Measurements from ENCODE around the gene ZSCAN22.
"Not testable (repeated sequence)": the region's sequence is repeated elsewhere in the genome, so short reads cannot be mapped to it uniquely, and the experiment has no call there.

ZSCAN22 gene

GRCh38 chr19:58326914-58327726 is at the start of gene ZSCAN22:
Gene ZSCAN22 (plus strand): TSS chr19:58326994. CDS start chr19:58334803, 7,809 bp downstream.
- DNase-seq (ENCODE audit: low spot score) = peak; percentile 98

GRCh38 chr19:58277197-58277596 is 49.6 kb upstream of the ZSCAN22 start:
- DNase-seq (ENCODE audit: low spot score) = no peak

DNA sequence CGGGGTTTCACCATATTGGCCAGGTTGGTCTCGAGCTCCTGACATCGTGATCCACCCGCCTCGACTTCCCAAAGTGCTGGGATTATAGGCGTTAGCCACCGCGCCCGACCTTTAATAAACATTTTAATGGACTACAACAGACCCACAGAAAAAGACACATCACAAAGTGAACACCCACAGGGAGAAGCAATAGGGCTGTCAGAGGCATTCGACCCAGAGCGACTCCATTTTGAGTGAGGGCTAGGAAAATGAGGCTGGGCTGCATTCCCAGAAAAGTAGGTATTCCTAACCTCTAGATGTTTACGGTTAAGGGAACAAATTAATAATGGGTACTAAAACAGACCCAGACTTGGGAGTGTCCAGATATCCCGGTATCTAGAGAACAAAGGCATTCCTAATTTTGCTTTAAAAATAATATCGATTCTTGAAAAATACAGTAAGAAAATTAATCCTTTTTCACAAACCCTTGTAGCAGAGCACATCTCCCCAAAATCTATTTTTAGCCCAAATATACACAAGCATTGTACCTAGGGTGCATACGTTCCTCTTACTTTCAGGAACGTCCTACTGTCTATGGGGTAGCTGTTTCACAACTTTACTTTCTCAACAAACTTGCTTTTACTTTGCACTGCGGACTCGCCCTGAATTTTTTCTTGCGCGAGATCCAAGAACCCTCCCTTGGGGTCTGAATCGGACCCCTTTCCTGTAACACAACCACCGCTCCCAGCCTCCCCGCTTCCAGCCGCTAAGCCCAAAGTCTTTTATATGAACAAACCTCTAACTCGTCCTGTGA is 48.9 kb upstream of the ZSCAN22 start:
- DNase-seq (ENCODE audit: low spot score) = no peak

GRCh38 chr19:58278541-58279041 is 48.2 kb upstream of the ZSCAN22 start, which contains the start of gene ZNF8:
Gene ZNF8 (plus strand): TSS chr19:58278955. CDS start chr19:58279082, 127 bp downstream.
- DNase-seq (ENCODE audit: low spot score) = peak; percentile 96

DNA sequence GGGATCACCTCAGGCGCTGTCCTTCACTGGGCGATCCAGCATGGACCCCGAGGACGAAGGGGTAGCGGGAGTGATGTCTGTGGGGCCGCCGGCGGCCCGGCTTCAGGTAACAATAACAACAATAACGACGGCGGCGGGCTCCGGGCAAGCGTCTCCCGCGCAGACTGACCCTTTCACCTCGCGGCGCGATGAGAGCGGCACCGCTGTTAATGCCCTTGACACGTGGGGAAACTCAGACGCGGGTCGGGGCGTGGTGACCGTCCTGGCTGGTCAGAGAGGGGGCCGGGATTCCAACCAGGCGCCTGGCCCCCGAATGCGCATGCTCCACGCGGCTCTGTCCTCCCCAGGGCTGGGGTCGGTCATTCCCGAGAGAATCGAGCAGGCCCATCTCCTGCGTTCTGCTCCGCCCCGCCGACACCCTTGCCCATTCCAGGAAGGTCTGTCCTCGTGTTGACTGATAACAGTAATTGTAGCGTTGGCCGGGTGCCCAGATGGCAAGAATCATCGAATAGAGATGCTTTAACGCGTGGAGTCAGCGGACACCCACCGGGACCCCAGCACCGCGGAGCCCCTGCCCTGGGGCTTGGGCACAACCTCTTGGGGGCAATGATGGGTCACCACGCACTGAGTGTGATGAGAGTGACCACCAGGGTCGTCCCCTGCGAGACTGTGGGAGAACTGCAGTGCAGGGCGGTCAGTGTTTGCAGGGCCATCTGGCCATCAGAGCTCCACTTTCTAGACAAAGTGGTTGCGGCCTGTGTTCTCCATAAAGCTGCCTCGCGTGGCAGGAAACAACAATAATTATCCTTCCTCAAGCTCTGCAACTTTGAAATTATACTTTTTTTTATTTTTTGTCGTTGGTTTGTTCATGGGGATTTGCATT is 47.5 kb upstream of the ZSCAN22 start:
- peak; percentile 52 for DNase-seq (ENCODE audit: low spot score)

DNA sequence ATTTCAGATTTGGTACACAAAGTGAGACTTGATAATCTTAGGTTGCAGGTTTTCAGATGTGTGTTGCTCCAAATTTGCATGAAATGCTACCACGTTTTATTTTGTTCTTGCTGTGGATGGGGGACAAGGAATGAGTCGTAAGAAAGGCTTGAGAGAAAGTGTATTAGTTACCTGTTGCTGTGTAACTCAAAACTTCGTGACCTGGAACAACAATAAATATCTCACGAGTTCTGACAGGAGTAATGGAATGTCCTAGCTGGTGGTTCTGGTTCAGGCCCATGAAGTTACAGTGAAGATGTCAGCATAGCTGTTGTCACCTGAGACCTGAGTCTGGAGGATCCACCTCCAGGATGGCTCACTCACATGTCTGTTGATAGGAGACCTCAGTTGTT is 46.9 kb upstream of the ZSCAN22 start:
- DNase-seq (ENCODE audit: low spot score) = no peak

DNA sequence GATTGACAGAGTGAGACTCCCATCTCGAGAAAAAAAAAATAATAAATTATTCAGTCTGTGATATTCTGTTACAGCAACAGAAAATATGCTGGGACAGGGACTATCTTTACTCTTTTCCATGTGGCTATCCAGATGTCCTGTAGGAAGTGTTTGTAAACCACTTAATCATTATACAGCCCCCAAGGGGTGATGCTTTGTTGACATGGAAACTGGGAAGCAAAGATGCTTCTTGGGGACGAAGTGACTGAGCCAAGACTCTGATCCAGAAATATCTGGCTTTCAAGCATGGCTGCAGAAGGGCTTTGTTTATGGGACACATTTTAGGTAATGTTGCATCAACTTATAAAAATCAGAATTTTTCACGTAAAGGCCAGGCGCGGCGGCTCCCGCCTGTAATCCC is 42.6 kb upstream of the ZSCAN22 start:
- DNase-seq (ENCODE audit: low spot score) = no peak

DNA sequence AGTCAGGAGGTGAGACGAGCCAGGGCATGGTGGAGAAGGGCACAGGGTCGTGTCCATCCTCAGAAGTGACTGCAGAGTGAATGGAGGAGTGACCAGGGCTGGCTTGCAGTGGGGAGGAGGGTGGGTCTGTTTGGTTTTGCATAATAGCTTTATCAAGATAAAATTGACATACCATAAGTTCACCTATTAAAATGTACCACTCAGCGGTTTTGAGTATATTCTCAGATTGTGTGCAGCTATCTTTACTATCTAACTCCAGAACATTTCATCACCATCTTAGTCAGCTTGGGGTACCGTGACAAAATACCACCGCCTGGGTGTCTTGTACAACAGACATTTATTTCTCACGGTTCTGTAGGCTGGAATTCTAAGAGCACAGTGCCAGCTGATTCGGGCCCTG is 34.9 kb upstream of the ZSCAN22 start:
- no peak for DNase-seq (ENCODE audit: low spot score)

- no peak for DNase-seq (ENCODE audit: low spot score)
Observed at GRCh38 chr19:58294743-58295374, 31.9 kb upstream of the ZSCAN22 start.

DNA sequence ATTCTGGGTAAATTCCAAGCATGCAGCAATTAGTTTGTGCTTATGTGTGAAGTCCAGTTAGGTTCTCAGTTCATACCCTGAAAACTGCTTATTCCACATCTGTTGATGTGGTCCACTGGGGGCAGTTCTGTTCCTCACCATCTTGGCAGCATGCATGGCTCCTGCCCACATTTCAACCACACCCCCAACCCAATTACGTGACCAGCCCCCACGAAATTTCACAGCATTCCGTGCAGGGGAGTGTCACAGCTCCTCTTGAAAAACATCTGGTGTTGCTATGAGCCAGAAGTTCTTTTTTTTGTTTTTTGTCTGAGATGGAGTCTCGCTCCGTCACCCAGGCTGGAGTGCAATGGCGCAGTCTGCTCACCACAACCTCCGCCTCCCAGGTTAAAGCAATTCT is 30.7 kb upstream of the ZSCAN22 start:
- no peak for DNase-seq (ENCODE audit: low spot score)

DNA sequence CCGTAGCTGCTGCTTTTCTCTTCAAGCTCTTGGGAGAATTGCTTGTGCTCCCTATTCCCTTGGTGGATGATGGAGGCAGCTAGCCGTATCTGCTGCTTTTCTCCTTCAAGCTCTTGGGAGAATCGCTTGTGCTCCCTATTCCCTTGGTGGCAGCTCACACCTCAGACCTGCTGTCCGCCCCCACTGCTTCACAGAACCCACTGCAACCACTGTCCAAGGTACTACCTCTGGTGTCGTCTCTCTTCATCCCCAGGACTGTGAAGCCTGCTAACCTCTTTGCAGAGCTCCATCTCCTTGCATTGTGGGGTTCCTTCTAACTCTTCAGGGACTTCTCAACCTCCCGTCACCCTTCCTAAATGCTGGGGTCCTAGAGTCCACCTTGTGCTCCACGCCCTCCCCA is 26.2 kb upstream of the ZSCAN22 start:
- no peak for DNase-seq (ENCODE audit: low spot score)

DNA sequence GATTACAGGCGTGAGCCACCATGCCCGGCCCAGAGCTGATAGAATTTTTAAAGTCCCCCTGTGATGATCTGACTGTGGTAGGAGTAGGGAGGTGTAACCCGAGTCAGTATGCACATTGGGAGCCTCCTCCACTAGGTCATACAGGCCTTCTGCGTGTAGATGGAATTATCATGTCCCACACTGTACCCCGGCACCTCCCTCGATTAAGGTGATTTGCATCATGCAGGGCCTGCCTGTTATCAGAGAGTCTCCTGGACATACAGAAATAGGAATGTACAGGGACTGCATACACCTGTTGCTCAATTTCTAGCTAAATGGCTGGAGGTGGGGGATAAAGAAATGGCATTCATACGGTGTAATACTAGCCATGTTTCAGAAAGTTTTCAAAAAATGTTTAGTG is 22.5 kb upstream of the ZSCAN22 start:
- DNase-seq (ENCODE audit: low spot score) = no peak

- DNase-seq (ENCODE audit: low spot score) = no peak
Observed at GRCh38 chr19:58304748-58305064, 22.1 kb upstream of the ZSCAN22 start.

DNA sequence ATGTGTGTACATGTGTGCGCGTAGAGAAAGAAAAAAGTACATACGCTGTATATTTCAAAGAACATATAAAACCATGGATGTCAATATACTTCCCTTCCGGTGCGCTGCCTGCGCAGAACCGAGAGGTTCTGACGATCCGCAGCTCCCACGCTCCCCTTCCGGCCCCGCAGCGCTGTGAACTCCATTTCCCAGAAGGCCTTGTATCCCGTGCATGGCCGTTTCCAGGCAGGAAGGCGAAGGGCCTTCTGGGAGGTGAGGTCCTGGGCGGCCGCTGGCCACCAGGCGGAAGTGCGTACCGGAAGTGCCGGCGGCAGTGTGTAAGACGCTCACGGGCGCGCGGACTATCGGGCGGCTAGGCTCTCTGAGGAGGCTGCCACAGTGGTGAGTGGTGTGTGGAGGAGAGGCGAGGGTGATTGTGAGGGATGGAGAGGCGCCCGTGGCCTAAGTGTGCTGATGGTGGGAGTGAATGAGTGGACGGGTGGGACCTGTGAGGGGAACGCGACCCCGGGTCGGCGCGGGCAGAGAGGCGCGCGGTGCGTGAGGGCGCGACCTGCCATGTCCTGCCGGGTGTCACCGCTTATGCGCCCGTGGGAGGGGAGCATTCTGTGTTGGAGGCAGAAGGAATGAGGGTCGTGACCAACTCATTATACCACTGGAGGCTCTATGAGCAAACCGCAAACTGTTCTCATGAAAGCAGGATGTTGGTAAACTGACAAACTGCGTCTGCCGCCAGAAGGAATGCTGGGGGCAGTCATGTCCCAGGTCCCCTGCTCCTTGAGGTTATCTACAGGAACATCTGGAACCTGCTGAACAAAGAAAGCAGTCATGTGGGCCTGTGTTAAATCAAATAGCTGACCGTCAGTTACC is 21.5 kb upstream of the ZSCAN22 start, which contains the start of gene ERVK3-1:
ERVK3-1 (plus strand) TSS at position 313 of the 867 bp plus-strand sequence. CDS start 6,792 bp downstream, outside the sequence.
- peak; percentile 98 for DNase-seq (ENCODE audit: low spot score)

DNA sequence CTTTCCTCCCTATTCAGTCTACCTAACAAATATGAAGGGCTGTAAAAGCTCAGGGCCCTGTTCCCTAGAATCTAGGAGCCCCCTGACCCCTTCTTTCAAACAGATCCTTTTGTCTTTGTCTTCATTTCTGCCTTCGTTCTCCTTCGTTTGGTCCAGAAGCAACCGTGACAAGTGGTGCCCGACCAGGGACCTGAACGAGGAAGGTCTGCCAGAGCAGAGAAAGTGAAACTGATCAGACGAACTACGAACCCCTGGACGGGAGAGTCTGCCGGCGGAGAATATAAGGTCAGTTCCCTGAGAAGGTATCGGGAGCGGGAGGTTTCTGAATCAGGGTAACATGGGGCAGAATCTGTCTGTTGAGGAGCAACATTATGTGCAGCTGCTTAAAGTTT is 20.9 kb upstream of the ZSCAN22 start:
- no peak for DNase-seq (ENCODE audit: low spot score)

DNA sequence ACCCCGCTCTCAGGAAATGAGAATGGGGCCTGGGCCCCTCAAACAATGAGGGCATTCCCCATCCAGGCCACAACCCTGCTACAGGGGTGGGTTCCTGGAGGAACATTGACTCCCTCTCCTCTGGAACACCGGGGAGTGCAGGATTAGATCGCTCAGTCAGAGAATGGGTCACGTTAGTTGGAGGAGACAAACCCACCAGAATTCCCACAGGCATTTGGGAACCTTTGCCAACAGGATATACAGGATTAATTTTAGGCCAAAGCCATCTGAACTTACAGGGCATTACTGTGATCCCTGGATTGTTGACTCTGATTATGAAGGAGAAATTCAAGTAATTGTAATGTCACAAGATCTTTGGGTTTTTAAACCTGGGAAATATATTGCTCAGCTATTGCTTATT is 19.1 kb upstream of the ZSCAN22 start:
- no peak for DNase-seq (ENCODE audit: low spot score)

GRCh38 chr19:58310685-58311084 is 16.1 kb upstream of the ZSCAN22 start:
- not testable (repeated sequence) for DNase-seq (ENCODE audit: low spot score)

- DNase-seq (ENCODE audit: low spot score) = no peak
Observed at GRCh38 chr19:58311345-58311865, 15.4 kb upstream of the ZSCAN22 start.

DNA sequence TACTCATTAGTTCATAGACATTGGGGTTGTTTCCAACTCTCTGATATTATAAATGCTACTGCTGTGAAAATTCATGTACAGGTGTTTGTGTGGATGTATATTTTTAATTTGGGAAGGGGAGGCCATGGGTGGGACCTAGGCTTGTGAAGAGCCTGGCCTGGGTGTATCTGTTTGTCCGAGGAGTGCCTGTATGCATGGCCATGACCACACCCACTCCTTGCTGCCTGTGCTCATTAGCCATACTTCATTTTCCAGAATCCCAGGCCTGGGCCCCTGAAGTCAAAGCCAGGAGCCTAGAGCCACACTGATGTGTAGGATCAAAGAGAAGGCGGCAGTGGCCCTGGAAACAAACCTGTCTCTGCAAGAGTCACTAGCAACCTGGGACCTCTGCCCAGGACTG is 11.2 kb upstream of the ZSCAN22 start:
- DNase-seq (ENCODE audit: low spot score) = no peak

GRCh38 chr19:58317476-58318072 is 9.2 kb upstream of the ZSCAN22 start:
- no peak for DNase-seq (ENCODE audit: low spot score)

Data from putamen (tissue), 1 donor.